Vagina (tissue), 2 donors: Measurements from ENCODE around the gene UCN. TPM values are rescaled to one million over a fixed set of nuclear protein-coding genes. Genes with fewer than 3 reads are reported as not detected.
A peak's percentile ranks its signal among the peaks of the same experiment; 100 is the strongest.

Source experiments
- DNase-seq, 2 donors: peaks; one replicate each; pipeline ENCODE4 v3.0.0-alpha.2; 2017; ENCODE audit errors: extremely low spot score in 2 of 2
- H3K27ac ChIP-seq: fragments of 200-600 bp; sonication (generic); one replicate; pipeline ENCODE4 v1.5.1; 2019
- H3K27me3 ChIP-seq: fragments of 200-600 bp; sonication (generic); one replicate; pipeline ENCODE4 v1.5.1; 2019
- H3K36me3 ChIP-seq, 2 donors: fragments of 200-600 bp; sonication (generic); one replicate each; pipeline ENCODE4 v1.5.1; 2017 to 2019
- H3K4me1 ChIP-seq: fragments of 200-600 bp; sonication (generic); one replicate; pipeline ENCODE4 v1.5.1; 2019
- H3K4me3 ChIP-seq, 2 donors: fragments of 200-600 bp; sonication (generic); 1 replicate in 1 of 2; 2 replicates in 1 of 2; pipeline ENCODE4 v1.5.1; 2016 to 2019
- H3K9me3 ChIP-seq: fragments of 200-600 bp; sonication (generic); one replicate; pipeline ENCODE4 v1.5.1; 2019
- CTCF ChIP-seq, 3 experiments: fragments of 450-650 bp in 2 of 3; fragments of 200-600 bp in 1 of 3; sonication (generic) in 1 of 3; IDR thresholded peaks; one replicate each; pipeline ENCODE4 v1.5.1; 2017 to 2019; ENCODE audit warnings: antibody characterized with exemption in 3 of 3, mild to moderate bottlenecking in 2 of 3, moderate library complexity in 2 of 3
- POLR2A ChIP-seq, 2 donors: fragments of 450-650 bp; IDR thresholded peaks; one replicate each; pipeline ENCODE4 v1.6.1; 2017; ENCODE audit warnings: antibody characterized with exemption in 2 of 2, mild to moderate bottlenecking in 2 of 2, moderate library complexity in 2 of 2
- POLR2AphosphoS5 ChIP-seq, 2 donors: sonication (generic); formaldehyde crosslinking; IDR thresholded peaks; one replicate each; pipeline ENCODE4 v1.9.0; 2017; ENCODE audit warnings: antibody characterized with exemption in 2 of 2, mild to moderate bottlenecking in 2 of 2, low read depth in 1 of 2; ENCODE audit not compliant: insufficient read depth in 1 of 2
- intact Hi-C: fragments of 100-400 bp; cut with DNase I; formaldehyde crosslinking; loops from one replicate; pipeline ENCODE4 v1.15.1; 2023
- total RNA-seq: library from RNA; depleted of rRNA; stranded (reverse); fragments of >200 nt; gene quantifications from one replicate; pipeline ENCODE4 v1.2.3, GENCODE V29; 2016

Gene UCN
- total RNA-seq, 1 donor from 2014 or later: 3.2 TPM

DNA sequence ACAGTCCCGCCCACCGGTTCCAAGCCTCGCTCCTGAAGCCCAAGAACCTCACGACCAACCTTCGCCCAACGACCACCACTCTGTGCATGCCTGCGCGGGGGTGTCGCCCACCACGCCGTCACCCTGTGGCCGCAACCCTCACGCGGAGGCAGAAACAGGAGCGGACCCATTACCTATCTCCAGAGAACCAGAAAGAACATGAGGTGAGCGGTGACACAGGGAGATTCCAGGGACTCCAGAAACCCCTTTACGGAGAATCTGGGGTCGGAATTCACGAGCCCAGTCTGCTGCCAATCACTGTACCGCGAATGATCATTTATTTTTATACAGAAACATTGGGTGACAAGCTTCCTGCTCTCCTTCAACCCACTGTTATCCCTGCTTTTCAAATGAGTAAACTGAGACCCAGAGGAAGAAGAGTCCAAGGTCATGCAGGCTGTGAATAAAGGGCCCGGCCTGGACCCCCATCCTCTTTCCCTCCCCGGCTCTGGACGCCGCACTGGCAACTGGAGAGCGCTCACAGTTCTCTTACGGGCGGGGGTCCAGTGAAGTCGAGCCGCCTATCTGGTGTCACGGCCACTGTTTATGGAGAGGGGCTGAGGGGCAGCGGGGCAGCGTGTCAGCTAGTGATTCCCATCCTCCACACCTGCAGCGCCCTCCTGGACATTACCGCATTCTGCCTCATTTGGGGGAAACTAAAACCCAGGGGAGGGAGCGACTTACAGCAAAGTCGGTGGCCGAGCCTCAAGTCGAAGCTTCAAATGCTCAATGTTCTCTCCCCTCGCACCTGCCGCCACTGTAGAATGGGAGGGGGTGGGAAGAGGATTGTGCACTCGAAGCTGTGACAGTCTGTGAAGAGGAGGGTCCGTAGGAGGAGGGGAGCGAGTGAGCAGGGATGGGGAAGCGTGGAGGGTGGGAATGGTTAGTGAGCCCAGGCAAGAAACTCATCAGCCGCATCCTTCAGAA is 44.7 kb downstream of the UCN start:
- TF ChIP-seq CTCF (IDR thresholded peaks at IDR 0.05) (no peak), POLR2AphosphoS5 (IDR thresholded peaks at IDR 0.05; ENCODE audit: insufficient read depth in 1 of 2, low read depth in 1 of 2) (no peak), POLR2A (IDR thresholded peaks at IDR 0.05) (no peak)
- intact Hi-C loops: no loop called here
- H3K27ac ChIP-seq: no peak overlapping the region

DNA sequence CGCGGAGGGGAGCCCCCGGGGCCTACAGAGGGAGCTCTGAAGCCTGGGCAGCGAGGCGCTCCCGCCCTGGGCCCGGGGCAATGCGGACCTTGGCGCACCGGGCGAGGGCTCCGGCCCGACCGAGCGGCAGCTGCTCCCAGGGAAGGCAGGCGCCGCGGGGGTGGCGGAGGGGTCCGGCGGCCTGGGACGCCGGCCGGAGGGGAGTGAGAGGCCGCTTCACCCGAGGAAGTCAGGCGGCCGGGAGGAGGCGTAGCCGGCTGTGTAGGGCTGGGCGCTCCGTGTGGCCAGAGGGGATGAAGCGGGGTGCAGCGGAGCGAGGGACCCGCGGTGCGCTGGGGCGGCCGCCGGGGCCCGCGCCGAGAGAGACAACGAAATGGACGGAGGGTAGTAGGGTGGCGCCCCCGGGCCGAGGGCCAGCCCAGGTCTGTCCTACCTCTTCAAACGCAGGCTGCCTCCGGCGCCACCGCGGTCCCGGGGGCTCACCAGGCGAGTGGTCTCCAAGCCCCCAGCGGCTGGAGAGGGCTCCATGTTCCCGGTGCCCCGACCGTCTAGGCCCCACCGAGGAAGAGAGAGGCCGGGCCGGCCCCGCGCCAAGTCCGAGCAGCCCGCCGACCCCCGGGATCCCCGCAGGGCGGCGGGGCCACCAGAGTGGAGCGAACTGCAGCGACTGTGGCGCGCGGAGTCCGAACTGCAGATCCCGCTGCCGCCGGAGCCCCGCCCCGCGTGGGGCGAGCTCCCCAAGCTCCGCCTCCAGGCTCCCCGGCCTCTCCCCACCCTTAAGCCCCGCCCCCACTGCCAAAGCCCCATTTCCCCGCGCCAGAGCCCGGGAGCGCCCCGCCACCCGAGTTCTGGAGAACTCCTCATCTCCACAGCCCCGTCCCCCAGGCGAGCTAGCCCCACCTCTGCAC is 45.6 kb downstream of the UCN start, which contains the start of gene SLC30A3:
Gene SLC30A3, minus strand, starts transcription at position 669 of the 908 bp plus-strand sequence. Its CDS starts 141 bp downstream, at position 528.
- peaks cover 30% of the 10 kb centered on the region for H3K27me3 ChIP-seq

More for the DNA sequence above, 44.7 kb downstream of the UCN start:
- no peaks in the 10 kb centered on the region for H3K36me3 ChIP-seq
- peak overlapping the region; percentile 37 to 45 for H3K4me3 ChIP-seq
- no peaks in the 10 kb centered on the region for H3K9me3 ChIP-seq
- peaks cover 30% of the 10 kb centered on the region for H3K27me3 ChIP-seq
- DNase-seq: no peak
- peaks cover 31% of the 10 kb centered on the region for H3K4me1 ChIP-seq

GRCh38 chr2:27261926-27262298 is 46.3 kb downstream of the UCN start:
- H3K9me3 ChIP-seq: no peaks in the 10 kb centered on the region
- intact Hi-C loops: no loop called here
- no peak for DNase-seq
- peaks cover 30% of the 10 kb centered on the region for H3K27me3 ChIP-seq
- TF ChIP-seq POLR2A (IDR thresholded peaks at IDR 0.05) (no peak), CTCF (IDR thresholded peaks at IDR 0.05) (no peak)
- peak overlapping the region in 1 of 2 donors; percentile 37 for H3K4me3 ChIP-seq
- H3K36me3 ChIP-seq: no peaks in the 10 kb centered on the region
- H3K4me1 ChIP-seq: peaks cover 31% of the 10 kb centered on the region
- no peak overlapping the region for H3K27ac ChIP-seq

More for the DNA sequence above, 45.6 kb downstream of the UCN start, which contains the start of gene SLC30A3:
- no peak for DNase-seq
- Histone ChIP-seq H3K4me3 (peak within 1 kb of the TSS; percentile 37 to 45), H3K4me1 (peaks cover 31% of the 10 kb centered on the region), H3K9me3 (no peaks in the 10 kb centered on the region), H3K27ac (no peak within 1 kb of the TSS), H3K36me3 (no peaks in the 10 kb centered on the region)
- TF ChIP-seq POLR2AphosphoS5 (IDR thresholded peaks at IDR 0.05; ENCODE audit: insufficient read depth in 1 of 2, low read depth in 1 of 2): no peak
- TF ChIP-seq POLR2A (IDR thresholded peaks at IDR 0.05): no peak
- no peak for TF ChIP-seq CTCF (IDR thresholded peaks at IDR 0.05)
- intact Hi-C loops: no loop called here

GRCh38 chr2:27261241-27261925 is 46.9 kb downstream of the UCN start:
- Histone ChIP-seq H3K9me3 (no peaks in the 10 kb centered on the region), H3K4me1 (peaks cover 31% of the 10 kb centered on the region), H3K36me3 (no peaks in the 10 kb centered on the region), H3K27ac (no peak overlapping the region), H3K4me3 (no peak overlapping the region), H3K27me3 (peaks cover 30% of the 10 kb centered on the region)
- TF ChIP-seq POLR2A (IDR thresholded peaks at IDR 0.05) (no peak), POLR2AphosphoS5 (IDR thresholded peaks at IDR 0.05; ENCODE audit: insufficient read depth in 1 of 2, low read depth in 1 of 2) (no peak), CTCF (IDR thresholded peaks at IDR 0.05) (no peak)
- intact Hi-C loops: no loop called here
- DNase-seq: no peak
